GM12878 (cell line): ENCODE measurements around the gene TOPAZ1. TPM values are rescaled to one million over a fixed set of nuclear protein-coding genes. Genes with fewer than 3 reads are reported as not detected.

ENCODE experiments used
- ATAC-seq: fragments of 200-7000 bp; cut with Tn5 transposase; 3 replicates; pipeline ENCODE4 v1.9.1; 2020; ENCODE audit warnings: mild to moderate bottlenecking, moderate library complexity
- BruUV-seq: library from RNA; stranded (reverse); fragments of 400-500 nt; replicated peaks from 2 replicates; lab custom pipeline; 2021; lab: Mats Ljungman, UMichigan
- CTCF ChIA-PET: fragments of 300-600 bp; sonication (Branson Sonifier 250); formaldehyde crosslinking; extraction: SDS; loops from one replicate; lab custom pipeline; 2021; ENCODE audit warnings: inconsistent platforms; lab: Yijun Ruan, JAX
- POLR2A ChIA-PET: fragments of 350-600 bp; formaldehyde crosslinking; extraction: SDS; loops from one replicate; lab custom pipeline; 2021; ENCODE audit warnings: inconsistent platforms; lab: Charles Lee
- RAD21 ChIA-PET: fragments of 300-600 bp; sonication (Branson Sonifier 250); formaldehyde crosslinking; loops from one replicate; lab custom pipeline; 2023; ENCODE audit warnings: antibody characterized with exemption; ENCODE audit not compliant: unreplicated experiment; lab: Charles Lee
- SMC1A ChIA-PET: fragments of 300-600 bp; sonication (Branson Sonifier 250); formaldehyde crosslinking; loops from one replicate; lab custom pipeline; 2023; ENCODE audit not compliant: unreplicated experiment, uncharacterized antibody; lab: Charles Lee
- DNase-seq: peaks from one replicate; pipeline ENCODE4 v3.0.0-alpha.2; 2011; ENCODE audit warnings: low read depth, low spot score
- FAIRE-seq: peaks from 3 replicates; lab custom pipeline; 2011; peaks lifted over from hg19 to GRCh38; lab: Jason Lieb, UNC
- H2AFZ ChIP-seq: 2 replicates; pipeline ENCODE4 v1.6.0; 2011; ENCODE audit warnings: low read depth, low read length, control low read depth; ENCODE audit not compliant: control insufficient read depth
- H3K27ac ChIP-seq: 2 replicates; pipeline ENCODE4 v1.5.1; 2011; ENCODE audit warnings: control low read depth; ENCODE audit not compliant: control insufficient read depth, insufficient read depth
- H3K27me3 ChIP-seq, 2 experiments: replicated peaks in 1 of 2; 2 replicates each; pipeline versions ENCODE4 v1.6.0 to v1.6.1; 2011; ENCODE audit warnings: low read length in 1 of 2; ENCODE audit not compliant: control insufficient read depth in 2 of 2, insufficient read depth in 2 of 2
- H3K36me3 ChIP-seq, 2 experiments: 2 replicates each; pipeline ENCODE4 v1.5.1; 2011; ENCODE audit warnings: low read length in 1 of 2; ENCODE audit not compliant: control insufficient read depth in 2 of 2, insufficient read depth in 2 of 2
- H3K4me1 ChIP-seq: 2 replicates; pipeline ENCODE4 v1.6.1; 2011; ENCODE audit warnings: mild to moderate bottlenecking, low read length, moderate library complexity, mixed read lengths; ENCODE audit not compliant: control insufficient read depth, insufficient read depth
- H3K4me2 ChIP-seq: 2 replicates; pipeline ENCODE4 v1.6.0; 2011; ENCODE audit warnings: control low read depth; ENCODE audit not compliant: control insufficient read depth, insufficient read depth
- H3K4me3 ChIP-seq: fragments of 200-600 bp; sonication (generic); 2 replicates; pipeline ENCODE4 v1.5.1; 2016
- H3K79me2 ChIP-seq: 2 replicates; pipeline ENCODE4 v1.6.0; 2011; ENCODE audit warnings: low read length; ENCODE audit not compliant: control insufficient read depth, insufficient read depth
- H3K9ac ChIP-seq: 2 replicates; pipeline ENCODE4 v1.8.0; 2011; ENCODE audit warnings: low read length, control low read depth, mixed read lengths; ENCODE audit not compliant: control insufficient read depth, insufficient read depth
- H3K9me3 ChIP-seq: replicated peaks from 3 replicates; pipeline ENCODE4 v1.5.1; 2011; ENCODE audit warnings: mild to moderate bottlenecking, low read length; ENCODE audit not compliant: control insufficient read depth, insufficient read depth
- H4K20me1 ChIP-seq: 2 replicates; pipeline ENCODE4 v1.6.0; 2011; ENCODE audit not compliant: control insufficient read depth, insufficient read depth
- BRCA1 ChIP-seq: IDR thresholded peaks from 2 replicates; pipeline ENCODE4 v1.6.1; 2011; ENCODE audit warnings: low read depth, low read length, improper control_type of control experiment
- CHD4 ChIP-seq: fragments of 200-600 bp; sonication (generic); IDR thresholded peaks from 2 replicates; pipeline ENCODE4 v1.6.1; 2016; ENCODE audit warnings: mild to moderate bottlenecking
- EZH2 ChIP-seq: IDR thresholded peaks from 2 replicates; pipeline ENCODE4 v1.6.1; 2012; ENCODE audit warnings: low read depth, mild to moderate bottlenecking, control low read depth, inconsistent platforms, low read length, borderline replicate concordance; ENCODE audit not compliant: control insufficient read depth
- PAX5 ChIP-seq: IDR thresholded peaks from 2 replicates; pipeline ENCODE4 v1.6.1; 2011; ENCODE audit warnings: low read depth, low read length, borderline replicate concordance
- TAF1 ChIP-seq: IDR thresholded peaks from 2 replicates; pipeline ENCODE4 v1.6.1; 2011; ENCODE audit warnings: mild to moderate bottlenecking, low read depth, low read length, borderline replicate concordance
- TARDBP ChIP-seq: IDR thresholded peaks from 2 replicates; pipeline ENCODE4 v1.6.1; 2016; ENCODE audit warnings: borderline replicate concordance
- ZBED1 ChIP-seq: IDR thresholded peaks from 2 replicates; pipeline ENCODE4 v1.6.1; 2016; ENCODE audit warnings: borderline replicate concordance
- ZNF274 ChIP-seq: IDR thresholded peaks from one replicate; pipeline ENCODE4 v1.8.0; 2011; ENCODE audit not compliant: insufficient read length, insufficient read depth
- WGBS: methylation state at CpG from one replicate; pipeline ENCODE4 v1.1.6; 2016; ENCODE audit warnings: low lambda C conversion rate; ENCODE audit not compliant: insufficient replicate concordance, insufficient coverage; ENCODE audit errors: missing lambda C conversion rate; 5-methylcytosine and 5-hydroxymethylcytosine counted together
- in situ Hi-C: fragments of 300-500 bp; cut with MboI; formaldehyde crosslinking; loops from 9 replicates; pipeline ENCODE4 v1.14.3; 2018; ENCODE audit warnings: mixed read lengths
- intact Hi-C: fragments of 100-400 bp; cut with micrococcal nuclease; formaldehyde crosslinking; loops from one replicate; pipeline ENCODE4 v1.14.2; 2022; ENCODE audit not compliant: unreplicated experiment
- polyA plus RNA-seq, 11 experiments: library from polyadenylated mRNA; depleted of rRNA in 4 of 11; unstranded in 6 of 11; stranded (reverse) in 5 of 11; fragments of >200 nt; fragmentation: Nextera tagmentation in 4 of 11; fragmentation: Illumina TruSeq in 1 of 11; extraction: Ambion mirVana in 4 of 11; extraction: Trizol in 1 of 11; gene quantifications; 1 replicate in 1 of 11; 2 replicates in 10 of 11; pipeline versions ENCODE4 v1.2.1 to v1.2.3, GENCODE V29; 2011 to 2016; ENCODE audit warnings: inconsistent platforms in 2 of 11, missing spikeins in 2 of 11, low read depth in 1 of 11
- total RNA-seq, 4 experiments: library from RNA; depleted of rRNA in 3 of 4; stranded (reverse); fragments of >200 nt in 3 of 4; fragmentation: Illumina TruSeq in 1 of 4; extraction: Trizol in 1 of 4; gene quantifications; 2 replicates each; pipeline versions ENCODE4 v1.2.1 to v1.2.3, GENCODE V29; 2013 to 2021
- TF ChIP-seq, protein P1 (sequence below): fragments of 150-350 bp; IDR thresholded peaks from 2 replicates; pipeline ENCODE4 v1.6.1; 2014; ENCODE audit warnings: mild to moderate bottlenecking, low read depth, low read length
- TF ChIP-seq, protein P2 (sequence below): fragments of 450-650 bp; IDR thresholded peaks from 2 replicates; pipeline ENCODE4 v1.6.1; 2017; ENCODE audit warnings: borderline replicate concordance
- TF ChIP-seq, protein P3 (sequence below): fragments of 450-650 bp; IDR thresholded peaks from 2 replicates; pipeline ENCODE4 v1.6.1; 2016; ENCODE audit warnings: mild to moderate bottlenecking, moderate library complexity, borderline replicate concordance
- TF ChIP-seq, protein P4 (sequence below): fragments of 450-650 bp; IDR thresholded peaks from 2 replicates; pipeline ENCODE4 v1.6.1; 2017; ENCODE audit warnings: mild to moderate bottlenecking, moderate library complexity

TOPAZ1 gene
- total and polyA plus RNA-seq, 10 of the 15 experiments (the other 5 are each of a cell fraction or from before 2014, with no cell fraction given), result 0.02 TPM; not detected in 9

DNA sequence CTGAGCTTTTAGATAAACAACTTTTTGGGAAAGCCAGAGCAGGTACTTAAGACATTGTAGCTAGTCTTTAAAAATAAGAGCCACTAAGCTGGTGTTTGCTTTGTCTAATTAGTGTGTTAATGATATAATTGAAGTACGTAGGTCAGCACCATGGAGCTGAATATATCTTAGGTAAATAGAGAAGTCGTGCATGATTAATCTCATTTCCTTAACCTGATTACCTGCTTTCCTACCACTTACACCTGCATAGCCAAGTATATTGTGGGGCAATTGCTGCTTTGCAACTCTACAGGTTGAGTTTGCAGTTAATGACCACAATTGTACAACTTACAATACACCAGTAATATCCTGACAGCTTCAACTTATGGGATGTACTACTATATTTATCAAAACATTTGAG lies 17.6 kb upstream of the TOPAZ1 start:
- ChIA-PET POLR2A (no interaction called here), RAD21 (interaction anchor here (0.7 kb wide), 1 partner anchor 14 kb away, joined by 3 read pairs; no protein-coding TSS in a partner anchor), CTCF (interaction anchor here (0.9 to 3.6 kb wide), 2 partner anchors 9 to 12 kb away, joined by 3 to 15 read pairs; no protein-coding TSS in a partner anchor)
- no peak for FAIRE-seq
- intact Hi-C loops, result no loop called here
- H3K4me1 ChIP-seq, result no peaks in the 10 kb centered on the region
- no peak for ATAC-seq
- DNase-seq, result no peak
- no peaks in the 10 kb centered on the region for H3K79me2 ChIP-seq
- H3K4me2 ChIP-seq, result no peak overlapping the region
- no peak overlapping the region for H2AFZ ChIP-seq
- H3K27me3 ChIP-seq, result peaks cover 0 to 5% of the 10 kb centered on the region in 2 experiments; a peak in 1 of 4 replicates
- TF ChIP-seq TARDBP, result no peak
- TF ChIP-seq ZBED1, result no peak
- TF ChIP-seq, protein P1, sequence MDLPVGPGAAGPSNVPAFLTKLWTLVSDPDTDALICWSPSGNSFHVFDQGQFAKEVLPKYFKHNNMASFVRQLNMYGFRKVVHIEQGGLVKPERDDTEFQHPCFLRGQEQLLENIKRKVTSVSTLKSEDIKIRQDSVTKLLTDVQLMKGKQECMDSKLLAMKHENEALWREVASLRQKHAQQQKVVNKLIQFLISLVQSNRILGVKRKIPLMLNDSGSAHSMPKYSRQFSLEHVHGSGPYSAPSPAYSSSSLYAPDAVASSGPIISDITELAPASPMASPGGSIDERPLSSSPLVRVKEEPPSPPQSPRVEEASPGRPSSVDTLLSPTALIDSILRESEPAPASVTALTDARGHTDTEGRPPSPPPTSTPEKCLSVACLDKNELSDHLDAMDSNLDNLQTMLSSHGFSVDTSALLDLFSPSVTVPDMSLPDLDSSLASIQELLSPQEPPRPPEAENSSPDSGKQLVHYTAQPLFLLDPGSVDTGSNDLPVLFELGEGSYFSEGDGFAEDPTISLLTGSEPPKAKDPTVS, result no peak
- TF ChIP-seq CHD4, result no peak
- TF ChIP-seq EZH2, result no peak
- no peak for TF ChIP-seq BRCA1
- TF ChIP-seq TAF1, result no peak
- TF ChIP-seq, protein P2, sequence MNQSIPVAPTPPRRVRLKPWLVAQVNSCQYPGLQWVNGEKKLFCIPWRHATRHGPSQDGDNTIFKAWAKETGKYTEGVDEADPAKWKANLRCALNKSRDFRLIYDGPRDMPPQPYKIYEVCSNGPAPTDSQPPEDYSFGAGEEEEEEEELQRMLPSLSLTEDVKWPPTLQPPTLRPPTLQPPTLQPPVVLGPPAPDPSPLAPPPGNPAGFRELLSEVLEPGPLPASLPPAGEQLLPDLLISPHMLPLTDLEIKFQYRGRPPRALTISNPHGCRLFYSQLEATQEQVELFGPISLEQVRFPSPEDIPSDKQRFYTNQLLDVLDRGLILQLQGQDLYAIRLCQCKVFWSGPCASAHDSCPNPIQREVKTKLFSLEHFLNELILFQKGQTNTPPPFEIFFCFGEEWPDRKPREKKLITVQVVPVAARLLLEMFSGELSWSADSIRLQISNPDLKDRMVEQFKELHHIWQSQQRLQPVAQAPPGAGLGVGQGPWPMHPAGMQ, result no peak
- TF ChIP-seq, protein P3, sequence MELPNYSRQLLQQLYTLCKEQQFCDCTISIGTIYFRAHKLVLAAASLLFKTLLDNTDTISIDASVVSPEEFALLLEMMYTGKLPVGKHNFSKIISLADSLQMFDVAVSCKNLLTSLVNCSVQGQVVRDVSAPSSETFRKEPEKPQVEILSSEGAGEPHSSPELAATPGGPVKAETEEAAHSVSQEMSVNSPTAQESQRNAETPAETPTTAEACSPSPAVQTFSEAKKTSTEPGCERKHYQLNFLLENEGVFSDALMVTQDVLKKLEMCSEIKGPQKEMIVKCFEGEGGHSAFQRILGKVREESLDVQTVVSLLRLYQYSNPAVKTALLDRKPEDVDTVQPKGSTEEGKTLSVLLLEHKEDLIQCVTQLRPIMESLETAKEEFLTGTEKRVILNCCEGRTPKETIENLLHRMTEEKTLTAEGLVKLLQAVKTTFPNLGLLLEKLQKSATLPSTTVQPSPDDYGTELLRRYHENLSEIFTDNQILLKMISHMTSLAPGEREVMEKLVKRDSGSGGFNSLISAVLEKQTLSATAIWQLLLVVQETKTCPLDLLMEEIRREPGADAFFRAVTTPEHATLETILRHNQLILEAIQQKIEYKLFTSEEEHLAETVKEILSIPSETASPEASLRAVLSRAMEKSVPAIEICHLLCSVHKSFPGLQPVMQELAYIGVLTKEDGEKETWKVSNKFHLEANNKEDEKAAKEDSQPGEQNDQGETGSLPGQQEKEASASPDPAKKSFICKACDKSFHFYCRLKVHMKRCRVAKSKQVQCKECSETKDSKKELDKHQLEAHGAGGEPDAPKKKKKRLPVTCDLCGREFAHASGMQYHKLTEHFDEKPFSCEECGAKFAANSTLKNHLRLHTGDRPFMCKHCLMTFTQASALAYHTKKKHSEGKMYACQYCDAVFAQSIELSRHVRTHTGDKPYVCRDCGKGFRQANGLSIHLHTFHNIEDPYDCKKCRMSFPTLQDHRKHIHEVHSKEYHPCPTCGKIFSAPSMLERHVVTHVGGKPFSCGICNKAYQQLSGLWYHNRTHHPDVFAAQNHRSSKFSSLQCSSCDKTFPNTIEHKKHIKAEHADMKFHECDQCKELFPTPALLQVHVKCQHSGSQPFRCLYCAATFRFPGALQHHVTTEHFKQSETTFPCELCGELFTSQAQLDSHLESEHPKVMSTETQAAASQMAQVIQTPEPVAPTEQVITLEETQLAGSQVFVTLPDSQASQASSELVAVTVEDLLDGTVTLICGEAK, result no peak
- TF ChIP-seq ZNF274, result no peak
- no peak for TF ChIP-seq PAX5
- TF ChIP-seq, protein P4, sequence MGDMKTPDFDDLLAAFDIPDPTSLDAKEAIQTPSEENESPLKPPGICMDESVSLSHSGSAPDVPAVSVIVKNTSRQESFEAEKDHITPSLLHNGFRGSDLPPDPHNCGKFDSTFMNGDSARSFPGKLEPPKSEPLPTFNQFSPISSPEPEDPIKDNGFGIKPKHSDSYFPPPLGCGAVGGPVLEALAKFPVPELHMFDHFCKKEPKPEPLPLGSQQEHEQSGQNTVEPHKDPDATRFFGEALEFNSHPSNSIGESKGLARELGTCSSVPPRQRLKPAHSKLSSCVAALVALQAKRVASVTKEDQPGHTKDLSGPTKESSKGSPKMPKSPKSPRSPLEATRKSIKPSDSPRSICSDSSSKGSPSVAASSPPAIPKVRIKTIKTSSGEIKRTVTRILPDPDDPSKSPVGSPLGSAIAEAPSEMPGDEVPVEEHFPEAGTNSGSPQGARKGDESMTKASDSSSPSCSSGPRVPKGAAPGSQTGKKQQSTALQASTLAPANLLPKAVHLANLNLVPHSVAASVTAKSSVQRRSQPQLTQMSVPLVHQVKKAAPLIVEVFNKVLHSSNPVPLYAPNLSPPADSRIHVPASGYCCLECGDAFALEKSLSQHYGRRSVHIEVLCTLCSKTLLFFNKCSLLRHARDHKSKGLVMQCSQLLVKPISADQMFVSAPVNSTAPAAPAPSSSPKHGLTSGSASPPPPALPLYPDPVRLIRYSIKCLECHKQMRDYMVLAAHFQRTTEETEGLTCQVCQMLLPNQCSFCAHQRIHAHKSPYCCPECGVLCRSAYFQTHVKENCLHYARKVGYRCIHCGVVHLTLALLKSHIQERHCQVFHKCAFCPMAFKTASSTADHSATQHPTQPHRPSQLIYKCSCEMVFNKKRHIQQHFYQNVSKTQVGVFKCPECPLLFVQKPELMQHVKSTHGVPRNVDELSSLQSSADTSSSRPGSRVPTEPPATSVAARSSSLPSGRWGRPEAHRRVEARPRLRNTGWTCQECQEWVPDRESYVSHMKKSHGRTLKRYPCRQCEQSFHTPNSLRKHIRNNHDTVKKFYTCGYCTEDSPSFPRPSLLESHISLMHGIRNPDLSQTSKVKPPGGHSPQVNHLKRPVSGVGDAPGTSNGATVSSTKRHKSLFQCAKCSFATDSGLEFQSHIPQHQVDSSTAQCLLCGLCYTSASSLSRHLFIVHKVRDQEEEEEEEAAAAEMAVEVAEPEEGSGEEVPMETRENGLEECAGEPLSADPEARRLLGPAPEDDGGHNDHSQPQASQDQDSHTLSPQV, result no peak
- TF ChIP-seq, all 136 proteins: peak for 0
- no peaks in the 10 kb centered on the region for H3K36me3 ChIP-seq
- no peaks in the 10 kb centered on the region for H4K20me1 ChIP-seq
- H3K9ac ChIP-seq, result no peak overlapping the region
- no TSS peak for BruUV-seq
- H3K27ac ChIP-seq, result no peak overlapping the region
- WGBS, result 4% methylated on average over 2 of the region's 2 CpGs
- no peak overlapping the region for H3K4me3 ChIP-seq
- no peaks in the 10 kb centered on the region for H3K9me3 ChIP-seq
- in situ Hi-C loops, result no loop called here
- SMC1A ChIA-PET, result interaction anchor here (1.1 kb wide), 1 partner anchor 21 kb away, joined by 3 read pairs; no protein-coding TSS in a partner anchor
